Stimulated activated naive CD4-positive, alpha-beta T cell treated with Interleukin-2 at 50 U/mL for 16 hours (primary cell): ENCODE measurements around the gene ELP5.

Experiments used
- DNase-seq: peaks from one replicate; lab custom pipeline; 2025; lab: John Stamatoyannopoulos, UW

ELP5 gene

GRCh38 chr17:7285679-7286078, 33.7 kb downstream of the ELP5 start:
- DNase-seq = no peak

DNA sequence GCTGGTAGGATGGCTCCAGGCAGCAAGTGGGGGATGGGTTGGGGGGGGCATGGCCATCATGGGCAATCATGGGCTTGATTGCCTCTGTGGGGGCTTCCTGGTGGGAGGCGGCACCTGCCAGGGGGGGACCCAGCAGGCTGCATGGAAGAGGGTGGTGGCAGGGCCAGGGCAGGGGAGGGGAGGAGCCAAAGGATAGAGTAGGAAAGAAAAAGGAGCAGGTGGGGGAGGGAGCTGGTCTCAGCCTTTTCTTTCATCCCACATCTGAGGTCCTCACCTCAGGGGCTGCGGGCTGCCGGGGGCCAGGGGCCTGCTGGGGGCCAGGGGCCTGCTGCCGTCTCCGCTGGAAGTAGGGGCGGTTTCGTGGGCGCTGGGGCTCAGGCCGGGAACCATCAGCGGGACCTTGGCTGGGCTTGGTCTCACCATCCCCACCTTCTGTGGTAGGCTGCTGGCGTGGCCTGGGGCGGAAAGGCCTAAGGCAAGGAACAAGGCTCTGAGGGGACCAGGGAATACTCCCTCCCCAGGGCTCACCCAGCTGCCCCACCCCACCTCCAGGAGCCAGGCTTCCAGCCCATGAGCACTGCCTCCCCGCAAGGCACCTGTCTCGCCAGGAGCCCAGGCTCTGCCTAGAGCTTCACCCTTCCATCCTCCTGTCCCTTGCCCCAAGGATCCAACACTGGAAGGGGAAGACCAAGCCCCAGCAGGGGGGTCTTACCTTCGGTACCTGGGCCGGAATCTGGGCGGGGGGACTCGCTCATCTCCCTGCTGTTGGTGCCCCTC, 37.4 kb downstream of the ELP5 start:
- no peak for DNase-seq

DNA sequence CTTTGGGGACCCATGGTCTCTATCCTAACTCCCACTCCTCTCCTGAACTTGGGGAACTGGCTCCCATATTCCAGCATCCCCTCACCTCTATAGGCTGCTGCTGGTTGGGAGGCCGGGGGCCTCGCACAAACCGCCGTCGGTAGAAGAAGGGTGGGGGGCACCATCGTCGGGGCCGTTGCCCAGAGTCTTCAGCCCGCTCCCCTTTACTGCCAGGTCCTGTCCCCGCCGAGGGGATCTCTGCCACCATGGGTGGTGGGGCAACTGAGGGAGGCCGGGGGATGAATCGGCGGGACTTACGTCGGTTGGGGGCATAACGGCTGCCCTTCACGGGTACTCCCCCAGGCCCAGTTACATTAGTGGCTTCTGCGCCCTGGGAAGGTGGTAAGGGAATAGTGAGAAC, 38.2 kb downstream of the ELP5 start:
- DNase-seq = no peak

- DNase-seq = no peak
Measured at GRCh38 chr17:7290685-7291084, 38.7 kb downstream of the ELP5 start.

DNA sequence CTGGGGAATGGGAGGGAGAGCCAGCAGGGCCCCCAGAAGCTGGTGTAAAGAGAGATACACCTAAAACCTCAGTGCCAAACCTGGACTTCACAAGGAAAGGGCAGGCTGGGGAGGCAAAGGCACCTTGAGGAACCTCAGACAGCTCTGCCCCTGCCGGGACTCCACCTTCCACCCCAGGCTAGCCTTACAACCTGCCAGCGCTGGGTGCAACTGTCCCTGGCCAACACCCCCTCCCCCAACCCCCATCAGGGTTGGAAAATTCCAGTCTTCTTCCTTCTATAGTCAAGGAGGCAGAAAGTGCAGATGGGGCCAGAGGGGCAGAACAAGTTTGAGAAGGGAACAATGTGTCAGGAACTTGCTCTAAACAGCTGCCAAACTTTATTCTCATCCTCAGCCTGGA, 40.2 kb downstream of the ELP5 start:
- no peak for DNase-seq

GRCh38 chr17:7292729-7293128, 40.7 kb downstream of the ELP5 start:
- DNase-seq = no peak

DNA sequence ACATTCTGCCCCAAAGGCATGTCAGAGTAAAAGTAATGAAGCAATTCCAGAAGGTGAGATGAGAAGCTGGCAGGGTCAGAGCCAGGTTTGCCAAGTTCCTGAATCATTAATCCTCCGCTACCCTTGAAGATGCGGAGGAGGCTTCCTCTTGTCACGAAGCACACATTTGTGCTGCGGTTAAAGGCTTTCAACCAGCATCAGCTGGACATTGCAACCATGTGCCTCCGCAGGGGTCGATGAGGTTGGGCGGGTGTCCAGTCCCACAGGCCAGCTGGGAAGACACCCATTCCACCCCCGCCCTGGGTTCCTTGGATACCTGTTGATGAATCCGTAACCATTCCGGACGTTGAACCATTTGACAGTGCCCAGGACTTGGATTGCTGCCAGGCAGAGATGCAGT, 41.1 kb downstream of the ELP5 start:
- DNase-seq = no peak

DNA sequence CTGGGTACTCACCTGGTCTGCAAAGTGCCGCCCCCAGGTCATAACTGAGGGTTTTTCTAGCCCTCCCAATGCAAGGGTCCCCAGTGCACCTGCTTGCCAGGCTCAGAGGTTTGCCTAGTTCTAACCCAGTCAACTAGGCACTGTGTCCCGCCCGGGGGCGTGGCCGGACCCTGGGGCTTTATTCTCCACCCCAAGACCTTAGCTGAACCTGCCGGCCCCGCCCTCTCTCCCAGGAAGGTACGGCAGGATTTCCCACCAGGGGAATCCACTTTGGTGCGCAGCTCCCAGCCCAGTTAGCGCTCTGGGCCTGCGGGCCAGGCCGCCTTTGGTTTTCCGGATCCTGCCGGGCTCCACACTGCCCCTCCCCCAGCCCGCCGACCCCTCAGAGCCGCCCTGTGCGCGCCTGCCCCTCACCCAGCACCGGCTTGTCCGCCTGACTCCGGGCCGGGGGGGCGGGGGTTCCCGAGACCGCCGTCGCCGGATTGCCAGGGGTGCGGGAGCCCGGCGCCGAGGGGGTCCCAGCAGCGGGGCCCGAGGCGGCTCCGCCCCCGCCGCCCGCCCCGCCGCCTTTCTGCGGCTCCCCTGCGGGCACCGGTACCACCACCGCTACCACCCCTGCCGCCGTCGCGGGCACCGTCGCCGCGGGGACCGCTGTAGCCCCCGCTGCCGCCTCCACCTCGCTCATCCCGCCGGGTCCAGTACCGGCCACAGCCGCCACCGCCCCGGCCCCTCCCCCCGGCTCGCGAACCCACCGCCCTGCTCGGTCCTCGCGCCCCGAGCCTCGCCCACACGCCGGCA, 42.0 kb downstream of the ELP5 start:
- DNase-seq = no peak

GRCh38 chr17:7294614-7295153, 42.7 kb downstream of the ELP5 start, which contains the start of gene YBX2:
TSS of gene YBX2 (minus strand) at chr17:7294639. CDS start at chr17:7294500, 139 bp downstream.
- peak; percentile 75 for DNase-seq

- DNase-seq = no peak
Measured at GRCh38 chr17:7295230-7296180, 43.5 kb downstream of the ELP5 start.

- DNase-seq = peak; percentile 56
Measured at GRCh38 chr17:7296189-7296861, 44.3 kb downstream of the ELP5 start.

GRCh38 chr17:7304179-7304578, 52.2 kb downstream of the ELP5 start:
- DNase-seq = no peak

GRCh38 chr17:7306911-7307685, 55.1 kb downstream of the ELP5 start, which contains the start of gene EIF5A:
TSS of gene EIF5A (plus strand) at chr17:7307628. CDS start at chr17:7309636, 2,008 bp downstream.
- peak; percentile 100 for DNase-seq

- peak; percentile 45 for DNase-seq
Measured at GRCh38 chr17:7307686-7308624, 55.9 kb downstream of the ELP5 start.

GRCh38 chr17:7308625-7309433, 56.8 kb downstream of the ELP5 start:
- DNase-seq = peak; percentile 90
